HG02759 (cell line): ENCODE data around the gene FBXL5.
"Not testable (repeated sequence)": the region's sequence is repeated elsewhere in the genome, so short reads cannot be mapped to it uniquely, and the experiment has no call there.

Source experiments
- ATAC-seq: cut with Tn5 transposase; IDR thresholded peaks from one replicate; pipeline ENCODE4 v1.9.1; 2021; ENCODE audit warnings: mild to moderate bottlenecking, moderate library complexity; ENCODE audit not compliant: unreplicated experiment

Gene FBXL5

DNA sequence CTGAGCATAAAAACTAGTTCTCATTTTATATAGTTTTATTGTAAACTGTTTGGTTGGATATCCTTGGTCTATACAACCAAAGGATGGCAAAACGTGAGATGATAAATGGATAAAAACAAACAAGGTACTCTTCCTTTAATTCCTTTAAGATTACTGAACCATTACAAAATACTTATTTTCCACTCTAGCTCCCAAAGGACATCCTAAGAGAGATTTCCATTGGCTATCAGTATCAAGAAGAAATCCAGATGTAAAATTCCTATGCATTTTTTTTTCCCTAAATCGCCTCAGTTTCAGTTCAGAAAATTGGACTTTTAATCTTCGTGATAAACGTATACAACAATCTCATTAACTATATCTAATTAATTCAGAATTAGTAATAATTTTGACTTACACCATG, 2.3 kb downstream of the FBXL5 start:
- no peak for ATAC-seq

GRCh38 chr4:15652191-15652590, 3.0 kb downstream of the FBXL5 start:
- ATAC-seq: no peak

- ATAC-seq: no peak
These were observed 3.5 kb downstream of the FBXL5 start for GRCh38 chr4:15651676-15652075.

GRCh38 chr4:15649914-15650545, 5.1 kb downstream of the FBXL5 start:
- ATAC-seq: peak; percentile 45

GRCh38 chr4:15648600-15648999, 6.6 kb downstream of the FBXL5 start:
- ATAC-seq: peak; percentile 49

GRCh38 chr4:15638418-15638817, 16.7 kb downstream of the FBXL5 start:
- ATAC-seq: no peak

- no peak for ATAC-seq
These were observed 18.3 kb downstream of the FBXL5 start for GRCh38 chr4:15636818-15637217.

- ATAC-seq: not testable (repeated sequence)
These were observed 37.8 kb downstream of the FBXL5 start for GRCh38 chr4:15617407-15617806.

- ATAC-seq: not testable (repeated sequence)
These were observed 40.3 kb downstream of the FBXL5 start for GRCh38 chr4:15614891-15615290.

DNA sequence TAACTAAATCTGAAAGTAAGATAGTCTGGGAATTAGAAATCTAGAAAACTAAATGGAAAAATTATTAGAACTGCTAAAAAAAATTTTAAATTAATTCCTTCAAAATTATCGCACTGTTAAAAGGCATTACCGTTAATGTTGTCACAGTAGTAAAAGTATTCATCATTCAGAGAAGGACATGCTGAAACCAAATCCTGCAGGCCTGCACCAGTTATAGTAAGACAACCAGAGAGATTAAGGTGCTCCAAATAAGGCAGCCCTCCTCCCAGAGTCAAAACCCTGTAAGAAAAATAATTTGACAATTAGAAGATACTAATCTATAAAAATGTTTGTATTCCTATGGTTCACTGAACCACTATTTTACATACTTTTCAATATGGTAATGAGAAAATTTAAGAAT, 43.0 kb downstream of the FBXL5 start:
- ATAC-seq: no peak

- no peak for ATAC-seq
These were observed 44.3 kb downstream of the FBXL5 start for GRCh38 chr4:15610855-15611254.

- no peak for ATAC-seq
These were observed 49.6 kb downstream of the FBXL5 start for GRCh38 chr4:15605537-15605936.

- no peak for ATAC-seq
These were observed 53.3 kb downstream of the FBXL5 start for GRCh38 chr4:15601862-15602261.

- ATAC-seq: no peak
These were observed 55.0 kb downstream of the FBXL5 start for GRCh38 chr4:15600176-15600575.

DNA sequence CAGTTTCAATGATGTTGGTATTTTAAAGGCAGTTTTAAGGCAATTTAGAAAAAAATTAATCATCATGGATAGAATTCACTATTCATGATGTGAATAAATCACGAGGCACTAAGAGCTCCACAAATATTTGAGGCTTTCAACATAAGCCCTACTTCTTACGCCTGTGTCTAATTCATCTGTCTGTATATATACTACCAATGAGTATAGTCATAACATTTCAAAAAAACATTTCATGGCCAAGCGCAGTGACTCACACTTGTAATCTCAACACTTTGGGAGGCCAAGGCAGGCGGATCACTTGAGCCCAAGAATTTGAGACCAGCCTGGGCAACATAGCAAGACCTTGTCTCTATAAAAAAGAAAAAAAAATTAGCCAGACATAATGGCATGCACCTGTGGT, 56.5 kb downstream of the FBXL5 start:
- no peak for ATAC-seq

- ATAC-seq: no peak
These were observed 62.4 kb downstream of the FBXL5 start for GRCh38 chr4:15592799-15593198.

DNA sequence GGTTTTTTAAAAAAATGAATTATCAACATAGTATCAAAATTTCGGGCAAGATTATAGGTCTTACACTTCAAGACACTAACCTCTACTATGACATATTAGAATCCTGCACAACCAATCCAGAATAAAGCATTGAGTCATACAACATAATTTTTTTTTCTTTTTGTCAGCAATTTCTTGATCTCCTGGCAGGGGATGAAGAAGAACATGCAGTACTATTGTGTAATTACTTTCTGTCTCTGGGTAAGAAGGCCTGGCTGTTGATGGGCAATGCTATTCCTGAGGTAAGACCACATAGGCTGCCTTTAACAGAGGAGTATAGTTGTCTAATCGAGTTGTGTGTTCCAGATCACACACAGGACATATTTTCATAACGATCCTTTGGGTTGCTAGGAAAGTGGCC, 67.5 kb downstream of the FBXL5 start:
- no peak for ATAC-seq

DNA sequence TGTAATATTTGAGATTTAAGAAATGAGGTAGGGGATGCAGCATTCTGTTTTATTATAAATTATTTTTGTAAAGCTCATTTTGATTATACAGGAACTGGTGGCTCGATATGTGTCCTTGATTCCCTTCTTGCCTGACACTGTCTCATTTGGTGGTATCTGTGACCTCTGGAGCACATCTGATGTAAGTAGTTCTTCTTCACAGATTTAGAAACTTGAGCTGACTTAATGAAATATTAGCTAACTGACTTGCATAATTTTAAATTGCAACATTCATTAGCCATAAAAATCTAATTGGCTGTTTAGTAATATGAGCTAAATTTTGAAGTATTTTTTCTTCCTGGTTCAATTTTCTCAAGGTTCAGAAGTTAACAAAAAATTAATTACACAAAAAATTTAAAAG, 69.1 kb downstream of the FBXL5 start:
- no peak for ATAC-seq

- no peak for ATAC-seq
These were observed 69.8 kb downstream of the FBXL5 start for GRCh38 chr4:15585331-15585730.

DNA sequence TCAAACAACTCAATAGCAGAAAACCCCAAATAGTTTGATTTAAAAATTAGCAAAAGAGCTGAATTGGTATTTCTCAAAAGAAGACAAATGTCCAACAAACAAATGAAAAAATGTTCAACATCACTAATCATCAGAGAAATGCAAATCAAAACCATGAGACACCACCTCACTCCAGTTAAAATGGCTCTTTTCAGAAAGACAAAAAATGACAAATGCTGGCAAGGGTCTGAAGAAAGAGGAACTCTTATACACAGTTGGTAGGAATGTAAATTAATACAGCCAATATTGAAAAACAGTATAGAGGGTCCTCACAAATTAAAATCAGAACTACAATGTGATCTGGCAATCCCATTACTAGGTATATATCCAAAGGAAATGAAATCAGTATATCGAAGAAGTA, 70.4 kb downstream of the FBXL5 start:
- no peak for ATAC-seq

DNA sequence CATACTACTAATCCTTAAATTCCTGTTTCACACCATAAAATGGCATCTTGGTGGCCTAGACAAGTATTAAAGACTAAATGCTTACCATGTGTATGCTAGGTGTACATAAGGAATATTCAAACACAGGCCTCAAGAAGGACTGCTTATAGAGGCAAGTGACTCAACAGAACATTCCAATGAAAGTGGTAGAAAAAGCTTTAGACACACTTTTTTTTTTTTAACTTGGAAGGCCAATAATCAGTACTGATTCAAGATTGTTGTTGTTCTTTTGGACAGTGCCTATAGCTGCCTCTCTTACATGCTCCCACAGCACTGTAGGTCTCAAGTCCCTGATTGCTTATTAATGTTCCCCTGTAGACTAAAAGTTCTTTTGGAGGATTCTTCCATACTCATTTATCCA, 77.6 kb downstream of the FBXL5 start:
- no peak for ATAC-seq

GRCh38 chr4:15575966-15576365, 79.2 kb downstream of the FBXL5 start:
- no peak for ATAC-seq

DNA sequence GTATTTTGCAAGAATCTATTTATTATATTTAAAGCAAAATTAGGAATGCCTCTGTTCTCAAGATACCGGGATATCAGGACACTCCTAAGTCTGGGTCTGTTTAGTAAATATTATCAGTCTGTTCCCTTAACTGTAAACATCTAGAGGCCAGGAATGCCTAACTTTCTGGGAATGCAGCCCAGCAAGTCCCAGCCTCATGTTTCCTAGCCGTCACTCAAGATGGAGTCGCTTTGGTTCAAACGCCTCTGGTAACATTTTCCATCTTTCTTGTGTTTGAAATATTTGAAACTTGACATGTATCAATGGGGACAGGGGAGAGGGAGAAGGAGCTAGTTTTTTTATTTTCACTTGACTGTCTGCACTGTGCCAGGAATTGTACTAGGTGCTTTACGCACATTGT, 85.4 kb downstream of the FBXL5 start:
- ATAC-seq: no peak
